HepG2 (cell line): ENCODE results near the gene AK2. TPM values are rescaled to one million over a fixed set of nuclear protein-coding genes. Genes with fewer than 3 reads are reported as not detected.

Experiments used
- BCL6 ChIP-seq: IDR thresholded peaks from 2 replicates; pipeline ENCODE4 v1.6.1; 2016; ENCODE audit warnings: missing genetic modification reagents, missing compliant biosample characterization
- DBP ChIP-seq: sonication (generic); formaldehyde crosslinking; IDR thresholded peaks from 2 replicates; pipeline ENCODE4 v1.4.0; 2020; ENCODE audit warnings: missing genetic modification reagents; ENCODE audit errors: not compliant biosample characterization
- HDAC2 ChIP-seq: sonication (generic); formaldehyde crosslinking; IDR thresholded peaks from 2 replicates; pipeline ENCODE4 v1.4.0; 2020; ENCODE audit warnings: missing genetic modification reagents
- MATR3 ChIP-seq: sonication (generic); formaldehyde crosslinking; IDR thresholded peaks from 2 replicates; pipeline ENCODE4 v1.4.0; 2020; ENCODE audit warnings: missing genetic modification reagents
- MXD3 ChIP-seq: IDR thresholded peaks from 2 replicates; pipeline ENCODE4 v1.6.1; 2016; ENCODE audit warnings: mild to moderate bottlenecking, missing biosample characterization, missing genetic modification reagents
- PHF20 ChIP-seq: sonication (generic); formaldehyde crosslinking; IDR thresholded peaks from 2 replicates; pipeline ENCODE4 v1.5.0; 2020; ENCODE audit warnings: mild to moderate bottlenecking, missing genetic modification reagents
- SALL2 ChIP-seq: sonication (generic); formaldehyde crosslinking; IDR thresholded peaks from 2 replicates; pipeline ENCODE4 v1.8.1; 2023; ENCODE audit warnings: mild to moderate bottlenecking, missing genetic modification reagents, inconsistent platforms
- SETDB1 ChIP-seq: sonication (generic); formaldehyde crosslinking; IDR thresholded peaks from 2 replicates; pipeline ENCODE4 v1.5.1; 2020; ENCODE audit warnings: missing genetic modification reagents, mild to moderate bottlenecking, borderline replicate concordance
- TFE3 ChIP-seq: IDR thresholded peaks from 2 replicates; pipeline ENCODE4 v1.6.1; 2016
- YEATS2 ChIP-seq: sonication (generic); formaldehyde crosslinking; IDR thresholded peaks from 2 replicates; pipeline ENCODE4 v1.4.0; 2020; ENCODE audit warnings: missing genetic modification reagents, borderline replicate concordance
- ZBTB26 ChIP-seq: IDR thresholded peaks from 2 replicates; pipeline ENCODE4 v1.6.1; 2016; ENCODE audit warnings: missing compliant biosample characterization, missing genetic modification reagents, borderline replicate concordance
- ZBTB43 ChIP-seq: sonication (generic); formaldehyde crosslinking; conservative IDR thresholded peaks from 2 replicates; pipeline ENCODE4 v1.4.0; 2020; ENCODE audit warnings: missing genetic modification reagents
- ZNF10 ChIP-seq: sonication (generic); formaldehyde crosslinking; IDR thresholded peaks from 2 replicates; pipeline ENCODE4 v1.4.0; 2020; ENCODE audit warnings: mild to moderate bottlenecking, low read depth, missing genetic modification reagents, borderline replicate concordance
- ZNF260 ChIP-seq: sonication (generic); formaldehyde crosslinking; IDR thresholded peaks from 2 replicates; pipeline ENCODE4 v1.4.0; 2020; ENCODE audit warnings: missing genetic modification reagents, low read depth, mild to moderate bottlenecking, borderline replicate concordance
- ZNF264 ChIP-seq: sonication (generic); formaldehyde crosslinking; IDR thresholded peaks from 2 replicates; pipeline ENCODE4 v1.4.0; 2020; ENCODE audit warnings: missing genetic modification reagents
- ZNF501 ChIP-seq: sonication (generic); formaldehyde crosslinking; IDR thresholded peaks from 2 replicates; pipeline ENCODE4 v1.5.1; 2020; ENCODE audit warnings: mild to moderate bottlenecking, moderate library complexity, missing genetic modification reagents
- ZNF598 ChIP-seq: sonication (generic); formaldehyde crosslinking; IDR thresholded peaks from 2 replicates; pipeline ENCODE4 v1.5.1; 2020; ENCODE audit warnings: mild to moderate bottlenecking, missing genetic modification reagents, borderline replicate concordance
- ZNF850 ChIP-seq: sonication (generic); formaldehyde crosslinking; conservative IDR thresholded peaks from 2 replicates; pipeline ENCODE4 v1.9.0; 2021; ENCODE audit warnings: mild to moderate bottlenecking, missing genetic modification reagents
- polyA plus RNA-seq, 8 experiments: library from polyadenylated mRNA; depleted of rRNA in 3 of 8; stranded (reverse) in 7 of 8; unstranded in 1 of 8; fragments of >200 nt; fragmentation: Illumina TruSeq in 4 of 8; extraction: Trizol in 4 of 8; gene quantifications; 2 replicates each; pipeline versions ENCODE4 v1.2.1 to v1.2.3, GENCODE V29; 2011 to 2016; ENCODE audit warnings: low read depth in 4 of 8, missing spikeins in 1 of 8, mixed read lengths in 1 of 8; ENCODE audit not compliant: insufficient read depth in 1 of 8
- total RNA-seq, 5 experiments: library from RNA; depleted of rRNA; stranded (reverse); fragments of >200 nt; fragmentation: Illumina TruSeq; extraction: Trizol; gene quantifications; 2 replicates each; pipeline ENCODE4 v1.2.3, GENCODE V29; 2016; ENCODE audit warnings: low read depth in 1 of 5

The AK2 gene
- total and polyA plus RNA-seq, 2 of the 13 experiments (the other 11 are each of a cell fraction or from before 2014, with no cell fraction given), result 170 to 188 TPM

GRCh38 chr1:32964461-32965250, 72.0 kb downstream of the AK2 start, which contains the start of gene RNF19B (continued):
- TF ChIP-seq ZBTB26 (CRISPR knock-in tag) (peak; percentile 77; the same call in 1 of the 2 replicates), ZBTB43 (CRISPR knock-in tag) (peak; percentile 55; the same call in 1 of the 2 replicates), PHF20 (CRISPR knock-in tag) (no peak; the same call in 1 of the 2 replicates), ZNF501 (CRISPR knock-in tag) (0 out of 2 replicates have a peak, but pooled peaks have one; percentile 63), ZNF10 (CRISPR knock-in tag) (no peak), HDAC2 (CRISPR knock-in tag) (no peak), SALL2 (peak; percentile 72), SETDB1 (CRISPR knock-in tag) (no peak), ZNF598 (no peak), TFE3 (CRISPR knock-in tag) (peak; percentile 78), ZNF260 (CRISPR knock-in tag) (no peak), MXD3 (CRISPR knock-in tag) (peak; percentile 75), ZNF264 (CRISPR knock-in tag) (0 out of 2 replicates have a peak, but pooled peaks have one; percentile 59), YEATS2 (CRISPR knock-in tag) (peak; percentile 54; the same call in 1 of the 2 replicates), MATR3 (CRISPR knock-in tag) (no peak), DBP (no peak), ZNF850 (CRISPR knock-in tag) (no peak), BCL6 (CRISPR knock-in tag) (0 out of 2 replicates have a peak, but pooled peaks have one; percentile 29)
